ENCODE results near the gene GPR82. TPM values are rescaled to one million over a fixed set of nuclear protein-coding genes. Genes with fewer than 3 reads are reported as not detected.

GPR82 gene
- total and polyA plus RNA-seq, 2 donors (not counting 1 experiment from before 2014, with no cell fraction given), result not detected

DNA sequence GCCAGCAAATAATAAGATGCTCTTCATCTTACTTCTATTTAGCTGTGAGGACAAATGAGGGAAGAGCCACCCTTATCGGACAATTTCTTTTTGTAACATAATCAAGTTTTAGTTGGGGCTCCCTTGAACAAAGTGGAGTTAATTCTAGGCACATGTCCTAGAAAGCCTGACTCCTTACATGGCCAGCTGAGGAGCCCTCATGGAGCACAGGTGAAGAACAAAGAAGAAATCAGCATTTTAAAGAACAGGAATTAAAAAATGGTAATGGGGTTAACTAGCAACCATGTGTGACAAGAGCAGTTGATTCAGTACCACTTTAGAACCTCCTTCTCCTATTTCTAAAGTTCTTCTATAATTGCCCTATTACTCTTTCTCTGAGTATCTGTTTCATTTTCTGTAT, 15.9 kb downstream of the GPR82 start:
- peak overlapping the region; percentile 3 for H3K27ac Mint-ChIP-seq
- POLR2A ChIA-PET, result no interaction called here
- H3K9me3 Mint-ChIP-seq (ENCODE audit: insufficient read depth), result no peaks in the 10 kb centered on the region
- H3K27me3 ChIP-seq (replicated peaks in 1 of 4; ENCODE audit: control extremely low read depth in 1 of 4, control insufficient read depth in 3 of 4, insufficient read depth in 4 of 4, low read length in 3 of 4), result peaks cover 0 to 5% (median 0%) of the 10 kb centered on the region in 4 experiments
- ATAC-seq (ENCODE audit: low read depth), result no peak
- intact Hi-C loops (cut with micrococcal nuclease), result loop anchor here (10.0 kb wide), 2 partner anchors 295 to 405 kb away; partner anchors contain the start of genes DDX3X and NYX
- no peak overlapping the region for H3K4me3 ChIP-seq (ENCODE audit: control extremely low read depth in 1 of 5, extremely low read depth in 1 of 5, insufficient read depth in 1 of 5, low read depth in 2 of 5, low read length in 4 of 5)
- no peak overlapping the region for H3K4me3 Mint-ChIP-seq
- no peak overlapping the region for H3K27ac ChIP-seq (ENCODE audit: low read length in 2 of 2)
- DNase-seq, result no peak
- H3K27me3 Mint-ChIP-seq, result no peaks in the 10 kb centered on the region
- H3K79me2 ChIP-seq (ENCODE audit: control insufficient read depth, insufficient read depth, low read length), result no peaks in the 10 kb centered on the region
- H4K20me1 ChIP-seq (ENCODE audit: control insufficient read depth, insufficient read depth, low read length, poor library complexity, severe bottlenecking), result no peaks in the 10 kb centered on the region
- CTCF ChIA-PET, result no interaction called here
- peaks cover 35% of the 10 kb centered on the region for H3K4me1 Mint-ChIP-seq
- no peaks in the 10 kb centered on the region for H3K9me3 ChIP-seq (ENCODE audit: control extremely low read depth in 1 of 3, control insufficient read depth in 2 of 3, insufficient read depth in 1 of 3, low read length in 2 of 3)
- H3K9ac ChIP-seq (ENCODE audit: low read length), result no peak overlapping the region
- no peak overlapping the region for H3K4me2 ChIP-seq (replicated peaks; ENCODE audit: low read depth, low read length, poor library complexity, severe bottlenecking)
- peaks cover 9 to 17% of the 10 kb centered on the region in 2 donors for H3K4me1 ChIP-seq (ENCODE audit: control insufficient read depth in 2 of 2, insufficient read depth in 2 of 2, low read length in 2 of 2)
- WGBS (ENCODE audit: insufficient coverage), result no CpG with 5 or more reads among the region's 1 CpG
- TF ChIP-seq, protein P1, sequence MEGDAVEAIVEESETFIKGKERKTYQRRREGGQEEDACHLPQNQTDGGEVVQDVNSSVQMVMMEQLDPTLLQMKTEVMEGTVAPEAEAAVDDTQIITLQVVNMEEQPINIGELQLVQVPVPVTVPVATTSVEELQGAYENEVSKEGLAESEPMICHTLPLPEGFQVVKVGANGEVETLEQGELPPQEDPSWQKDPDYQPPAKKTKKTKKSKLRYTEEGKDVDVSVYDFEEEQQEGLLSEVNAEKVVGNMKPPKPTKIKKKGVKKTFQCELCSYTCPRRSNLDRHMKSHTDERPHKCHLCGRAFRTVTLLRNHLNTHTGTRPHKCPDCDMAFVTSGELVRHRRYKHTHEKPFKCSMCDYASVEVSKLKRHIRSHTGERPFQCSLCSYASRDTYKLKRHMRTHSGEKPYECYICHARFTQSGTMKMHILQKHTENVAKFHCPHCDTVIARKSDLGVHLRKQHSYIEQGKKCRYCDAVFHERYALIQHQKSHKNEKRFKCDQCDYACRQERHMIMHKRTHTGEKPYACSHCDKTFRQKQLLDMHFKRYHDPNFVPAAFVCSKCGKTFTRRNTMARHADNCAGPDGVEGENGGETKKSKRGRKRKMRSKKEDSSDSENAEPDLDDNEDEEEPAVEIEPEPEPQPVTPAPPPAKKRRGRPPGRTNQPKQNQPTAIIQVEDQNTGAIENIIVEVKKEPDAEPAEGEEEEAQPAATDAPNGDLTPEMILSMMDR (IDR thresholded peaks at IDR 0.05), result no peak
- TF ChIP-seq EZH2 (IDR thresholded peaks at IDR 0.05; ENCODE audit: borderline replicate concordance, insufficient read depth, low read depth, low read length, poor library complexity, severe bottlenecking), result no peak
- H3K36me3 ChIP-seq (replicated peaks in 1 of 2; ENCODE audit: control extremely low read depth in 1 of 2, control insufficient read depth in 1 of 2, extremely low read depth in 1 of 2, insufficient read depth in 2 of 2, low read length in 1 of 2), result peaks cover 0 to 3% of the 10 kb centered on the region in 2 experiments
- H2AFZ ChIP-seq (ENCODE audit: insufficient read depth, low read depth, low read length, poor library complexity, severe bottlenecking), result no peak overlapping the region

DNA sequence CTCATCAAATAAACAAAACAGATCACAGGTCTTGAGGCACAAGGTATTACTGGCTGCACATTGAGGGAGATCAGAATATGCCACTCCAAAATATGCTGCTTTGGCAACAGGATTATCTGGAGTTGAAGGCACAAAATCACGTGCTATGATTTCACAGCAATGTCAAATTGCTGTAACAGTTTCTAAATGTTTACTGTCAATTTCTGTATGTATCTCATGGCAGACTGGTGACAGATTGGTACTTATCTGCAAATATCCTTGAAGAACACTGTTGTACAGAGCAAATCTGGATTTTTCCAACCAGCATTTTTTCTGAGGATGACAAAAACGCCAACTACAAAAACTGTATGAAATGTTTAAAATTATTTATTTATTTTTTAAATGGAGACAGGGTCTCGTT, 26.7 kb downstream of the GPR82 start:
- H3K4me1 ChIP-seq (ENCODE audit: control insufficient read depth in 2 of 2, insufficient read depth in 2 of 2, low read length in 2 of 2), result no peaks in the 10 kb centered on the region
- TF ChIP-seq EZH2 (IDR thresholded peaks at IDR 0.05; ENCODE audit: borderline replicate concordance, insufficient read depth, low read depth, low read length, poor library complexity, severe bottlenecking), result no peak
- TF ChIP-seq, protein P1 (IDR thresholded peaks at IDR 0.05), result no peak
- ChIA-PET POLR2A (no interaction called here), CTCF (no interaction called here)
- no peaks in the 10 kb centered on the region for H3K36me3 ChIP-seq (replicated peaks in 1 of 2; ENCODE audit: control extremely low read depth in 1 of 2, control insufficient read depth in 1 of 2, extremely low read depth in 1 of 2, insufficient read depth in 2 of 2, low read length in 1 of 2)
- no peaks in the 10 kb centered on the region for H4K20me1 ChIP-seq (ENCODE audit: control insufficient read depth, insufficient read depth, low read length, poor library complexity, severe bottlenecking)
- no peak overlapping the region for H2AFZ ChIP-seq (ENCODE audit: insufficient read depth, low read depth, low read length, poor library complexity, severe bottlenecking)
- no peaks in the 10 kb centered on the region for H3K4me1 Mint-ChIP-seq
- no peak overlapping the region for H3K4me2 ChIP-seq (replicated peaks; ENCODE audit: low read depth, low read length, poor library complexity, severe bottlenecking)
- no peaks in the 10 kb centered on the region for H3K27me3 ChIP-seq (replicated peaks in 1 of 4; ENCODE audit: control extremely low read depth in 1 of 4, control insufficient read depth in 3 of 4, insufficient read depth in 4 of 4, low read length in 3 of 4)
- no peaks in the 10 kb centered on the region for H3K9me3 Mint-ChIP-seq (ENCODE audit: insufficient read depth)
- intact Hi-C loops (cut with micrococcal nuclease), result no loop called here
- no peak overlapping the region for H3K27ac ChIP-seq (ENCODE audit: low read length in 2 of 2)
- no peaks in the 10 kb centered on the region for H3K9me3 ChIP-seq (ENCODE audit: control extremely low read depth in 1 of 3, control insufficient read depth in 2 of 3, insufficient read depth in 1 of 3, low read length in 2 of 3)
- no peaks in the 10 kb centered on the region for H3K27me3 Mint-ChIP-seq
- WGBS (ENCODE audit: insufficient coverage), result no CpG with 5 or more reads among the region's 3 CpGs
- no peaks in the 10 kb centered on the region for H3K79me2 ChIP-seq (ENCODE audit: control insufficient read depth, insufficient read depth, low read length)
- no peak overlapping the region for H3K4me3 ChIP-seq (ENCODE audit: control extremely low read depth in 1 of 5, extremely low read depth in 1 of 5, insufficient read depth in 1 of 5, low read depth in 2 of 5, low read length in 4 of 5)
- DNase-seq (no peak), ATAC-seq (ENCODE audit: low read depth) (no peak)
- H3K27ac Mint-ChIP-seq, result no peak overlapping the region
- no peak overlapping the region for H3K9ac ChIP-seq (ENCODE audit: low read length)
- no peak overlapping the region for H3K4me3 Mint-ChIP-seq

Data from B cell (primary cell).